B cell (primary cell): ENCODE results near the gene PDZK1. TPM values are rescaled to one million over a fixed set of nuclear protein-coding genes. Genes with fewer than 3 reads are reported as not detected.

Experiments used
- ATAC-seq: fragments of 200-7000 bp; cut with Tn5 transposase; one replicate; pipeline ENCODE4 v1.10.0; 2021; ENCODE audit warnings: low read depth, mild to moderate bottlenecking, moderate number of reproducible peaks, moderate library complexity
- CTCF ChIA-PET: fragments of 350-600 bp; sonication (Branson Sonifier 250); formaldehyde crosslinking; loops from one replicate; lab custom pipeline; 2021; ENCODE audit warnings: antibody characterized with exemption, inconsistent platforms; lab: Charles Lee
- POLR2A ChIA-PET: fragments of 350-600 bp; sonication (Branson Sonifier 250); formaldehyde crosslinking; loops from one replicate; lab custom pipeline; 2021; ENCODE audit warnings: antibody characterized with exemption; lab: Charles Lee
- DNase-seq: peaks from one replicate; pipeline ENCODE4 v3.0.0; 2013
- H2AFZ ChIP-seq: 2 replicates; pipeline ENCODE4 v1.6.1; 2012; ENCODE audit warnings: mild to moderate bottlenecking, low read depth, low read length; ENCODE audit not compliant: insufficient read depth, poor library complexity, severe bottlenecking
- H3K27ac ChIP-seq, 2 donors: 1 replicate in 1 of 2; 2 replicates in 1 of 2; pipeline ENCODE4 v1.5.1; 2012 to 2013; ENCODE audit warnings: low read length in 2 of 2, mild to moderate bottlenecking in 2 of 2, moderate library complexity in 1 of 2
- H3K27me3 ChIP-seq, 4 experiments: fragments of 200-600 bp in 1 of 4; sonication (generic) in 1 of 4; replicated peaks in 1 of 4; 1 replicate in 2 of 4; 2 replicates in 2 of 4; pipeline versions ENCODE4 v1.6.1 to v1.7.0; 2013 to 2016; ENCODE audit warnings: low read length in 3 of 4, mild to moderate bottlenecking in 2 of 4, mixed read lengths in 1 of 4, moderate library complexity in 1 of 4; ENCODE audit not compliant: insufficient read depth in 4 of 4, control insufficient read depth in 3 of 4; ENCODE audit errors: control extremely low read depth in 1 of 4
- H3K36me3 ChIP-seq, 2 experiments: replicated peaks in 1 of 2; 1 replicate in 1 of 2; 2 replicates in 1 of 2; pipeline versions ENCODE4 v1.6.1 to v1.7.1; 2013; ENCODE audit warnings: low read length in 1 of 2; ENCODE audit not compliant: insufficient read depth in 2 of 2, control insufficient read depth in 1 of 2; ENCODE audit errors: control extremely low read depth in 1 of 2, extremely low read depth in 1 of 2
- H3K4me1 ChIP-seq, 2 donors: fragments of 200-600 bp in 1 of 2; sonication (generic) in 1 of 2; 1 replicate in 1 of 2; 2 replicates in 1 of 2; pipeline versions ENCODE4 v1.5.1 to v1.6.1; 2013 to 2017; ENCODE audit warnings: low read length in 2 of 2; ENCODE audit not compliant: control insufficient read depth in 2 of 2, insufficient read depth in 2 of 2
- H3K4me2 ChIP-seq: replicated peaks from 2 replicates; pipeline ENCODE3; 2012; ENCODE audit warnings: mild to moderate bottlenecking, low read depth, low read length; ENCODE audit not compliant: poor library complexity, severe bottlenecking
- H3K4me3 ChIP-seq, 5 experiments: fragments of 200-600 bp in 1 of 5; sonication (generic) in 1 of 5; 1 replicate in 3 of 5; 2 replicates in 2 of 5; pipeline versions ENCODE4 v1.5.1 to v1.7.0; 2011 to 2016; ENCODE audit warnings: low read length in 4 of 5, mild to moderate bottlenecking in 4 of 5, low read depth in 2 of 5, control low read depth in 1 of 5, moderate library complexity in 1 of 5; ENCODE audit not compliant: insufficient read depth in 1 of 5; ENCODE audit errors: control extremely low read depth in 1 of 5, extremely low read depth in 1 of 5
- H3K79me2 ChIP-seq: fragments of 200-600 bp; sonication (generic); one replicate; pipeline ENCODE4 v1.6.0; 2016; ENCODE audit warnings: low read length; ENCODE audit not compliant: control insufficient read depth, insufficient read depth
- H3K9ac ChIP-seq: fragments of 200-600 bp; sonication (generic); 2 replicates; pipeline ENCODE4 v1.6.1; 2017; ENCODE audit warnings: mild to moderate bottlenecking, low read length, moderate library complexity
- H3K9me3 ChIP-seq, 3 donors: one replicate each; pipeline versions ENCODE4 v1.6.1 to v1.7.1; 2013; ENCODE audit warnings: low read length in 2 of 3; ENCODE audit not compliant: control insufficient read depth in 2 of 3, insufficient read depth in 1 of 3; ENCODE audit errors: control extremely low read depth in 1 of 3
- H4K20me1 ChIP-seq: 2 replicates; pipeline ENCODE4 v1.6.0; 2012; ENCODE audit warnings: mild to moderate bottlenecking, low read length; ENCODE audit not compliant: insufficient read depth, control insufficient read depth, poor library complexity, severe bottlenecking
- H3K27ac Mint-ChIP-seq: one replicate; pipeline ENCODE4 v1.8.0; 2021; ENCODE audit warnings: mixed read lengths
- H3K27me3 Mint-ChIP-seq: one replicate; pipeline ENCODE4 v1.8.0; 2021; ENCODE audit warnings: mixed read lengths
- H3K4me1 Mint-ChIP-seq: one replicate; pipeline ENCODE4 v1.8.0; 2021; ENCODE audit warnings: mixed read lengths
- H3K4me3 Mint-ChIP-seq: one replicate; pipeline ENCODE4 v1.8.0; 2021; ENCODE audit warnings: mixed read lengths
- H3K9me3 Mint-ChIP-seq: one replicate; pipeline ENCODE4 v1.8.0; 2022; ENCODE audit warnings: mixed read lengths; ENCODE audit not compliant: insufficient read depth
- EZH2 ChIP-seq: IDR thresholded peaks from 2 replicates; pipeline ENCODE4 v1.6.1; 2012; ENCODE audit warnings: borderline replicate concordance, low read depth, mild to moderate bottlenecking, moderate library complexity, low read length; ENCODE audit not compliant: insufficient read depth, poor library complexity, severe bottlenecking
- whole genome bisulfite sequencing: methylation state at CpG from one replicate; pipeline ENCODE4 v1.1.5; 2013; ENCODE audit warnings: missing lambda C conversion rate; ENCODE audit not compliant: insufficient coverage; 5-methylcytosine and 5-hydroxymethylcytosine counted together
- intact Hi-C: fragments of 100-400 bp; cut with micrococcal nuclease; formaldehyde crosslinking; loops from one replicate; pipeline ENCODE4 v1.10.0; 2022
- polyA plus RNA-seq: library from polyadenylated mRNA; depleted of rRNA; stranded (reverse); fragments of >200 nt; gene quantifications from 2 replicates; pipeline ENCODE4 v1.2.3, GENCODE V29; 2012
- total RNA-seq, 2 donors: library from RNA; stranded (reverse); fragments of 120-200 nt in 1 of 2; gene quantifications; 1 replicate in 1 of 2; 2 replicates in 1 of 2; pipeline versions ENCODE4 v1.2.3 to v1.2.4, GENCODE V29; 2013 to 2022
- TF ChIP-seq, protein P1 (sequence below): fragments of 200-600 bp; IDR thresholded peaks from one replicate; pipeline ENCODE4 v1.8.0; 2022; ENCODE audit warnings: antibody characterized with exemption, mild to moderate bottlenecking

PDZK1 gene
- total and polyA plus RNA-seq, 2 donors (not counting 1 experiment from before 2014, with no cell fraction given): 0.34 TPM; not detected in 1

DNA sequence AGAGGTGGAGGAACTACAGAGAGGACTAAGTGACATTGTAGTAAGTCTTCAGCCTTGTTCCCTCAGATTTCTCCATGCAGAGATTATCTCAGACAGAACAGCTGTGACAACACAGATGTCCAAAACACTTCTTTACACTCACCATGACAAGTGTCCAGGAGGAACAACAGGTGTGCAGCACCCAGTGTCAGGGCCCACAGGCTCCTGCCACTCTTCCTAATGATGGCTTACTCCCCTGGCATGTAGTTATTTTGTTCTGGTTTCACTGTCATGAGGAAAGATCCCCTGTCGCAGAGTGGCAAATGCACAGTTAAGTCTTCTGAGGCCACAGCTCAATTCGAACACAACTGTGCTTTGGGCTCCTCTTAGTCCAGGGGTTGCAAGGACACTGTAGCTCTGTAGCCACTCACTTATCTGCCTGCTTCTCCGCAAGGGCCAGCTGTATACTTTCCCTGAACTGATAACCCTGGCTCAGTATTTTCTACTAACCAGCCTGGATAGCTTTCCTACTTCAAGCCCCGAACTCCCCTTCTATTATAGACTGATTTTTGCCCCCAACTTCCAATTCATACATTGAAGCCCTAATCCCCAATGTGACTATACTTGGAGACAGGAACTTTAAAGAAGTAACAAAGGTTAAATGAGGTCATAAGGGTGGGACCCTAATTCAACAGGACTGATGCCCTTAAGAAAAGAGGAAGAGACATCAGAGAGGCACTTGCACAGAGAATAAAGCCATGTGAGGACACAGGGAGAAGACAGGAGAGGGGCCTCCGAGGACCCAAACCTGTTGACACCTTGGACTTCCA, 11.1 kb downstream of the PDZK1 start:
- no peak overlapping the region for H3K4me2 ChIP-seq
- H3K4me3 ChIP-seq: no peak overlapping the region
- H3K4me1 ChIP-seq: peaks cover 0 to under 1% of the 10 kb centered on the region in 2 donors
- Mint-ChIP-seq H3K27me3 (peaks cover 3% of the 10 kb centered on the region), H3K27ac (no peak overlapping the region), H3K4me1 (peaks cover 3% of the 10 kb centered on the region), H3K9me3 (no peaks in the 10 kb centered on the region), H3K4me3 (no peak overlapping the region)
- H2AFZ ChIP-seq: no peak overlapping the region
- ChIA-PET POLR2A (no interaction called here), CTCF (interaction anchor here (1.4 kb wide), 1 partner anchor 24 kb away, joined by 4 read pairs; no protein-coding TSS in a partner anchor)
- H3K27ac ChIP-seq: no peak overlapping the region
- no peaks in the 10 kb centered on the region for H3K36me3 ChIP-seq
- no peaks in the 10 kb centered on the region for H3K9me3 ChIP-seq
- intact Hi-C loops: no loop called here
- no peaks in the 10 kb centered on the region for H3K27me3 ChIP-seq
- H4K20me1 ChIP-seq: no peaks in the 10 kb centered on the region
- no peak overlapping the region for H3K9ac ChIP-seq
- ATAC-seq: no peak
- no peak for DNase-seq
- H3K79me2 ChIP-seq: no peaks in the 10 kb centered on the region
- TF ChIP-seq EZH2: no peak
- TF ChIP-seq, protein P1, sequence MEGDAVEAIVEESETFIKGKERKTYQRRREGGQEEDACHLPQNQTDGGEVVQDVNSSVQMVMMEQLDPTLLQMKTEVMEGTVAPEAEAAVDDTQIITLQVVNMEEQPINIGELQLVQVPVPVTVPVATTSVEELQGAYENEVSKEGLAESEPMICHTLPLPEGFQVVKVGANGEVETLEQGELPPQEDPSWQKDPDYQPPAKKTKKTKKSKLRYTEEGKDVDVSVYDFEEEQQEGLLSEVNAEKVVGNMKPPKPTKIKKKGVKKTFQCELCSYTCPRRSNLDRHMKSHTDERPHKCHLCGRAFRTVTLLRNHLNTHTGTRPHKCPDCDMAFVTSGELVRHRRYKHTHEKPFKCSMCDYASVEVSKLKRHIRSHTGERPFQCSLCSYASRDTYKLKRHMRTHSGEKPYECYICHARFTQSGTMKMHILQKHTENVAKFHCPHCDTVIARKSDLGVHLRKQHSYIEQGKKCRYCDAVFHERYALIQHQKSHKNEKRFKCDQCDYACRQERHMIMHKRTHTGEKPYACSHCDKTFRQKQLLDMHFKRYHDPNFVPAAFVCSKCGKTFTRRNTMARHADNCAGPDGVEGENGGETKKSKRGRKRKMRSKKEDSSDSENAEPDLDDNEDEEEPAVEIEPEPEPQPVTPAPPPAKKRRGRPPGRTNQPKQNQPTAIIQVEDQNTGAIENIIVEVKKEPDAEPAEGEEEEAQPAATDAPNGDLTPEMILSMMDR: no peak
- WGBS: 95% methylated on average over 3 of the region's 5 CpGs

- 94% methylated on average over 9 of the region's 11 CpGs for WGBS
- H3K4me1 Mint-ChIP-seq: peaks cover 13% of the 10 kb centered on the region
Measured at GRCh38 chr1:145692785-145693443, 14.3 kb downstream of the PDZK1 start.

More at GRCh38 chr1:145692785-145693443, 14.3 kb downstream of the PDZK1 start:
- Mint-ChIP-seq H3K4me3 (no peak overlapping the region), H3K9me3 (no peaks in the 10 kb centered on the region), H3K27me3 (peaks cover 3% of the 10 kb centered on the region), H3K27ac (no peak overlapping the region)
- no peaks in the 10 kb centered on the region for H3K9me3 ChIP-seq
- DNase-seq: no peak
- H4K20me1 ChIP-seq: no peaks in the 10 kb centered on the region
- intact Hi-C loops: no loop called here
- peaks cover 7 to 13% of the 10 kb centered on the region in 2 donors for H3K4me1 ChIP-seq
- ChIA-PET POLR2A (no interaction called here), CTCF (interaction anchor here (1.4 kb wide), 1 partner anchor 28 kb away, joined by 4 read pairs; no protein-coding TSS in a partner anchor)
- no peaks in the 10 kb centered on the region for H3K79me2 ChIP-seq
- no peak overlapping the region for H3K9ac ChIP-seq
- no peak overlapping the region for H3K4me2 ChIP-seq
- H2AFZ ChIP-seq: no peak overlapping the region
- no peak overlapping the region for H3K4me3 ChIP-seq
- TF ChIP-seq, protein P1: no peak
- TF ChIP-seq EZH2: no peak
- H3K36me3 ChIP-seq: no peaks in the 10 kb centered on the region
- H3K27ac ChIP-seq: no peak overlapping the region
- no peak for ATAC-seq
- H3K27me3 ChIP-seq: no peaks in the 10 kb centered on the region
